Kidney epithelial cell (primary cell): ENCODE data around the gene EPHB2. TPM values are rescaled to one million over a fixed set of nuclear protein-coding genes. Genes with fewer than 3 reads are reported as not detected.

ENCODE experiments used
- DNase-seq: peaks from one replicate; pipeline ENCODE4 v3.0.0-alpha.2; 2010; ENCODE audit warnings: low read depth
- H3K27me3 ChIP-seq: 2 replicates; pipeline ENCODE4 v1.6.0; 2011; ENCODE audit warnings: low read length; ENCODE audit not compliant: control insufficient read depth, insufficient read depth
- H3K36me3 ChIP-seq: 2 replicates; pipeline ENCODE4 v1.5.1; 2011; ENCODE audit warnings: low read length; ENCODE audit not compliant: control insufficient read depth, insufficient read depth
- H3K4me3 ChIP-seq: 2 replicates; pipeline ENCODE4 v1.5.1; 2011; ENCODE audit warnings: low read depth, mild to moderate bottlenecking, control low read depth, low read length
- total RNA-seq: library from RNA; depleted of rRNA; stranded (reverse); fragments of >200 nt; gene quantifications from 2 replicates; pipeline ENCODE4 v1.2.3, GENCODE V29; 2015
- TF ChIP-seq, protein P1 (sequence below): IDR thresholded peaks from 2 replicates; pipeline ENCODE4 v1.5.1; 2011; ENCODE audit warnings: mild to moderate bottlenecking, moderate library complexity, low read length, control low read depth, inconsistent platforms; ENCODE audit not compliant: insufficient read depth, poor library complexity, severe bottlenecking

Gene EPHB2
- total RNA-seq, 1 donor from 2014 or later: 111 TPM

DNA sequence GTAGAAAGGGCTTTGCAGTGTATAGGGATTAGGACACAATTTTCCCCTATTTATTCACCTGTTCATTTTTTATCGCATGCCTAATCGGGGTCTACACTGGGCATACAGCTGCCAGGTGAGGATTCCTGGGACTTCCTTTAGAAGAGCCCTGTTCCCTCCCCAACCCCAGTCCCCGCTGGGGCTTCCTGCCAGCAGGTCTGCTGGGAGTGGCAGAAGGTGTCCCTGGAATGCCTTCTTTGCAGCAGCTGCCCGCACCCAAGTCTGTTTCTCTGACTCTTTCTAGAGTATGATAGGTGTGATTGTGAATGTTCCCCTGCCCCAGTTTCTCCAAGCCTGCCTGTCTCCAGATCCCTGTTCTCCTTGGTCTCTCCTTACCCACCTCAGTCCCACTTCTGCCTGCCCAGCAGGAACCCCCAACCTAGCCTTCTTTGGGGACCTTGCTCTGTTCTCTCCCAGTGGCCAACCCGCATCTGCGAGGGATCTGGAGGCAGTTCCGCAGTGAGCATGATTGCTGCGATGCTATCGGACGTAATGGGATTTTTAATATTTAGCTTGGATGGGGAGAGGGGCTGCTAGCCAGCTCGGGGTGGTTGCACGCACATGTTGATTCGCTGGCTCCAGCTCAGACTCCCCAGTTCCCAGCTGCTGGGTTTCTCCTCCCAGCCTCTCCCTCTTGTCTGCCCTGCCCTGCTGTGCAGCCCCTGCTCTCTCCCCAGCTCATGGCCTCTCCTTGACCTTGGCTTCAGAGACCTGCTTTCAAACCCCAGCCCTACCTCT is 79.8 kb downstream of the EPHB2 start:
- no peaks in the 10 kb centered on the region for H3K27me3 ChIP-seq
- TF ChIP-seq, protein P1, sequence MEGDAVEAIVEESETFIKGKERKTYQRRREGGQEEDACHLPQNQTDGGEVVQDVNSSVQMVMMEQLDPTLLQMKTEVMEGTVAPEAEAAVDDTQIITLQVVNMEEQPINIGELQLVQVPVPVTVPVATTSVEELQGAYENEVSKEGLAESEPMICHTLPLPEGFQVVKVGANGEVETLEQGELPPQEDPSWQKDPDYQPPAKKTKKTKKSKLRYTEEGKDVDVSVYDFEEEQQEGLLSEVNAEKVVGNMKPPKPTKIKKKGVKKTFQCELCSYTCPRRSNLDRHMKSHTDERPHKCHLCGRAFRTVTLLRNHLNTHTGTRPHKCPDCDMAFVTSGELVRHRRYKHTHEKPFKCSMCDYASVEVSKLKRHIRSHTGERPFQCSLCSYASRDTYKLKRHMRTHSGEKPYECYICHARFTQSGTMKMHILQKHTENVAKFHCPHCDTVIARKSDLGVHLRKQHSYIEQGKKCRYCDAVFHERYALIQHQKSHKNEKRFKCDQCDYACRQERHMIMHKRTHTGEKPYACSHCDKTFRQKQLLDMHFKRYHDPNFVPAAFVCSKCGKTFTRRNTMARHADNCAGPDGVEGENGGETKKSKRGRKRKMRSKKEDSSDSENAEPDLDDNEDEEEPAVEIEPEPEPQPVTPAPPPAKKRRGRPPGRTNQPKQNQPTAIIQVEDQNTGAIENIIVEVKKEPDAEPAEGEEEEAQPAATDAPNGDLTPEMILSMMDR: no peak

DNA sequence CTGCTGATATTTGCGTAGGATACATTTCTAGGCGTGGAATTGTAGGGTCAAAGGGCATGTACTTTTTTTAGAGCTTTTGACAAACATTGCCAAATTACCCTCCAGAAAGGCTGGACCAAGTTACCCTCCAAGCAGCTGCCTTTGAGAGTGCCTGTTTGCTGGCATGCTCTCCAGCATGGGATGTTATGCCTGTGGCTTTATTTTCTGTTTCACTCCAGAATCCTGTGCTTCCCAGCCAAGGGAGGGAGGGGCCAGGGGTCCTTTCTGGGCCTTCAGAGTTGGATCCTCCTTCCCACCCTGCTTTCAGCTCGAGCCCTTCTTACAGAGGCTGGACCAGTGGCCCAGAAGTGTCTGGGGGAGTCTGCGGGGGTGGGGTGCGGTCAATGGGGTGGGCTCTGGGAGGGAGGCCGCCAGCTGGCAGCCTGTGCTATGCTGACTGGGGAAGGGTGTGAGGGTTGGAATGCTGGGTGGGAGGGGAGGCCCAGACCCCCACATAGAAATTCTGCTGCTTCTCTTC is 81.2 kb downstream of the EPHB2 start:
- H3K4me3 ChIP-seq: no peak overlapping the region
- TF ChIP-seq, protein P1: no peak
- H3K27me3 ChIP-seq: no peaks in the 10 kb centered on the region
- DNase-seq: no peak
- H3K36me3 ChIP-seq: no peaks in the 10 kb centered on the region

More for the DNA sequence above, 79.8 kb downstream of the EPHB2 start:
- Histone ChIP-seq H3K4me3 (no peak overlapping the region), H3K36me3 (no peaks in the 10 kb centered on the region)
- DNase-seq: no peak

DNA sequence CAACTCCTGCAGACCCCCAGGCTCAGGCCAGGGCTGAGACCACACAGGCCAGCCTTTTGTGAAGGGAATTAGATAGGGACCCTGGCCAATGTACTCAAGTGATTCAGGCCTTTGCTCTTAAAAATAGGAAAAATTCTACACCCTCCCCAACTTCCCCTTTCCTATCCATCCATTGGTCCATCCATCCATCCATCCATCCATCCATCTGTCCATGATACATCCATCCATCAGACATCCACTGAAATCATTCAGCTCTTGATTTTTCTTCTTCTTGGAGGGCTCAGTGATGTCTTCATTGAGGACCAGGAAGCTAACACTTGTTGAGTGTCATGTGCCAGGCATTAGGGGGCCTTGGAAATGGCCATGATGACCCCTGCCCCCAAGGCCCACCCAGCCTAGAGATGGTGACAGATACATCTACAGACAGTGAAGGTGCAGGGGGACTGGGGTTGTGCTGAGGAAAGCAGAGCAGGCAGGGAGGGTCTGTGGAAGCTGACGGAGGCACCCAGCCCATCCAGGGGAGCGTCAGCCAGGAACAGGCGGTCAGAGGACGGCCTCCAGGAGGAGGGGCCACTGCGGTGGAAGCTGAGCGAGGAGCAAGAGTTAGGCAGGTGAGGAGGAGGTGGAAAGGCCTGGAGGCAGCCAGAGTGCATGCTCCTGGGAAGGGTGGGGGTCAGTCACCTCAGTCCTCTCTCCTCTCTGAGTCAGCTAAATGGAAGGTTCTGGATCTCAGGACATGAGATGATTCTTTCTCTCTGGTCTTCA is 81.9 kb downstream of the EPHB2 start:
- TF ChIP-seq, protein P1: no peak
- DNase-seq: no peak
- Histone ChIP-seq H3K27me3 (no peaks in the 10 kb centered on the region), H3K36me3 (no peaks in the 10 kb centered on the region), H3K4me3 (no peak overlapping the region)

DNA sequence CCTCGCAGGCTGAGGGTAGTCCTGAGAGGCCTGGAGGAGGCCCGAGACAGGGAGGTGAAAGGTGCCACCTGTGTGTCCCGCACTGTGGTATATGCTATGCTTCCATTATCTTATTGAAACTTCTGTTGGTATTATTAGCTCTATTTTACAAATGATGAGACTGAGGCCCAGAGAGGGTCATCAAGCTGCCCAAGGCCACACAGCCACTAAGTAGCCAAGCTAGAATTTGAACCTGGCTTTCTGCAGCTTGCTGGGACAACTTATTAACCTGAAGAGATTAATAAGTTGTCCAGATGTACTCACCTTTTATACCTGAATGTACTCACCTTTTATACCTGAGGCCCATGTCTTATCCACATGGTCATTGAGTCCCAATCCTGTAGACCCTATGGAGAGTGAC is 83.0 kb downstream of the EPHB2 start:
- no peak overlapping the region for H3K4me3 ChIP-seq
- H3K27me3 ChIP-seq: no peaks in the 10 kb centered on the region
- no peaks in the 10 kb centered on the region for H3K36me3 ChIP-seq
- TF ChIP-seq, protein P1: no peak
- DNase-seq: no peak

DNA sequence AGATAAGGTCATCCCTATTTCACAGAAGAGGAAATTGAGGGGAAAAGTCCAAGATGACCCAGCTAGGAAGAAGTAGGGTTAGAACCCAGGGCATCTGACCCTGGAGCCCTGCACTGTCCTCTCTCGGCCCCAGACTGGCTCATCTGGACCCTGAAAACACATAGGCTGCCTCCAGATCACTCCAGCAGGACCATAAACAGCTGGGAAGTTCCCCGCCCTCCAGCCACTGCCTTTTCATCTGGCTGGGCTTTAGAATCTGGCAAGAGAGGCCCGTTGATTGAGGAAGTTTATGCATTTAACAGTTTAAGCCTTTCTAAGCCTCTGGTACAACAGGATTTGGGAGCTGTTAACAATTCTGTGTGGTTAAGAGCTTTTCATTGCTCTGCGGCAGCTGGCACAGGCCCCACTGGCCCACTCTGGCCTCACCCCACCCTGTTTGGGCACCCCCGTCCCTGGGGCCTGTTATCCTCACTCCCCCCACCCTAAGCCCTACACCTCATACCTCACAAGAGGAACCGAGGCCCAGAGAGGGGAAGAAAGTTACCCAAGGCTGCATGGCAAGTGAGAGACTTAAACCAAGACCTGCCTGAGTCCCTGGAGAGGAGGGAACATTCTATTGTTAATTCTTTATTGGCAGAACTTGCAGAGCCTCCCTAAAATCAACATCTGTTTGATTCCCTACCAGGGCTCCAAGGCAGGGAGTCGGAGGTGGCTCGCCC is 84.2 kb downstream of the EPHB2 start:
- no peaks in the 10 kb centered on the region for H3K27me3 ChIP-seq
- no peak for DNase-seq
- peaks cover 2% of the 10 kb centered on the region for H3K36me3 ChIP-seq
- TF ChIP-seq, protein P1: no peak
- no peak overlapping the region for H3K4me3 ChIP-seq
